ENCODE data around the gene PYGM. TPM values are rescaled to one million over a fixed set of nuclear protein-coding genes. Genes with fewer than 3 reads are reported as not detected.

PYGM gene
- total RNA-seq, 1 donor from 2014 or later = not detected

GRCh38 chr11:64715110-64715509 is 44.7 kb downstream of the PYGM start:
- no peak for DNase-seq (ENCODE audit: low read depth)
- no peak for TF ChIP-seq CTCF (conservative IDR thresholded peaks at IDR 0.05; ENCODE audit: low read depth, low read length)
- no peak overlapping the region for H3K4me3 ChIP-seq (ENCODE audit: low read depth, low read length)

GRCh38 chr11:64714666-64715065 is 45.1 kb downstream of the PYGM start:
- no peak for TF ChIP-seq CTCF (conservative IDR thresholded peaks at IDR 0.05; ENCODE audit: low read depth, low read length)
- no peak for DNase-seq (ENCODE audit: low read depth)
- no peak overlapping the region for H3K4me3 ChIP-seq (ENCODE audit: low read depth, low read length)

GRCh38 chr11:64713781-64714363 is 45.9 kb downstream of the PYGM start:
- no peak for DNase-seq (ENCODE audit: low read depth)
- TF ChIP-seq CTCF (conservative IDR thresholded peaks at IDR 0.05; ENCODE audit: low read depth, low read length) = no peak
- H3K4me3 ChIP-seq (ENCODE audit: low read depth, low read length) = no peak overlapping the region

GRCh38 chr11:64713016-64713707 is 46.6 kb downstream of the PYGM start:
- TF ChIP-seq CTCF (conservative IDR thresholded peaks at IDR 0.05; ENCODE audit: low read depth, low read length) = no peak
- H3K4me3 ChIP-seq (ENCODE audit: low read depth, low read length) = no peak overlapping the region
- no peak for DNase-seq (ENCODE audit: low read depth)

GRCh38 chr11:64712430-64713015 is 47.3 kb downstream of the PYGM start:
- no peak for DNase-seq (ENCODE audit: low read depth)
- no peak overlapping the region for H3K4me3 ChIP-seq (ENCODE audit: low read depth, low read length)
- TF ChIP-seq CTCF (conservative IDR thresholded peaks at IDR 0.05; ENCODE audit: low read depth, low read length) = no peak

- no peak overlapping the region for H3K4me3 ChIP-seq (ENCODE audit: low read depth, low read length)
- no peak for TF ChIP-seq CTCF (conservative IDR thresholded peaks at IDR 0.05; ENCODE audit: low read depth, low read length)
- DNase-seq (ENCODE audit: low read depth) = no peak
Observed at GRCh38 chr11:64711956-64712362, 47.8 kb downstream of the PYGM start.
